Cortex of kidney (tissue), 1 donor: Measurements from ENCODE around the gene KCNK4.

Experiments
- DNase-seq: peaks from one replicate; lab custom pipeline; 2025; lab: John Stamatoyannopoulos, UW

Gene KCNK4

GRCh38 chr11:64290352-64291261, 495 bp upstream of the KCNK4 start:
- no peak for DNase-seq

- no peak for DNase-seq
Measured at GRCh38 chr11:64291752-64292459, 804 bp downstream of the KCNK4 start.

- DNase-seq = no peak
Measured at GRCh38 chr11:64292460-64293254, 1.6 kb downstream of the KCNK4 start.

- no peak for DNase-seq
Measured at GRCh38 chr11:64294774-64295173, 3.7 kb downstream of the KCNK4 start.

- DNase-seq = no peak
Measured at GRCh38 chr11:64295760-64296159, 4.7 kb downstream of the KCNK4 start.

- DNase-seq = no peak
Measured at GRCh38 chr11:64296236-64296635, 5.1 kb downstream of the KCNK4 start.

GRCh38 chr11:64296830-64297698, 6.0 kb downstream of the KCNK4 start:
- DNase-seq = no peak

- no peak for DNase-seq
Measured at GRCh38 chr11:64297699-64298358, 6.7 kb downstream of the KCNK4 start.

- DNase-seq = no peak
Measured at GRCh38 chr11:64298966-64299846, 8.1 kb downstream of the KCNK4 start.

- no peak for DNase-seq
Measured at GRCh38 chr11:64299847-64300648, 8.9 kb downstream of the KCNK4 start, which contains the start of gene CATSPERZ. CATSPERZ (plus strand) TSS chr11:64300358; CDS start chr11:64300411, 53 bp downstream.

GRCh38 chr11:64303109-64304031, 12.3 kb downstream of the KCNK4 start:
- DNase-seq = no peak

- DNase-seq = no peak
Measured at GRCh38 chr11:64304032-64304315, 12.9 kb downstream of the KCNK4 start.

GRCh38 chr11:64304316-64305072, 13.4 kb downstream of the KCNK4 start:
- DNase-seq = no peak

- peak; percentile 92 for DNase-seq
Measured at GRCh38 chr11:64305075-64305690, 14.1 kb downstream of the KCNK4 start, which contains the start of gene ESRRA. ESRRA (plus strand) TSS chr11:64305524; CDS start chr11:64307180, 1,656 bp downstream.

GRCh38 chr11:64305691-64306562, 14.8 kb downstream of the KCNK4 start:
- DNase-seq = no peak

- DNase-seq = no peak
Measured at GRCh38 chr11:64306563-64306875, 15.4 kb downstream of the KCNK4 start.
